Inflammatory macrophage (primary cell): ENCODE measurements around the gene SEC61A1.

ENCODE experiments used
- DNase-seq, 2 donors: peaks; one replicate each; pipeline ENCODE4 v3.0.0-alpha.2; 2020 to 2022

The SEC61A1 gene

GRCh38 chr3:128078322-128078721 is 26.1 kb downstream of the SEC61A1 start:
- DNase-seq = no peak

- DNase-seq = no peak
These were observed 26.6 kb downstream of the SEC61A1 start for GRCh38 chr3:128078875-128079274.

- no peak for DNase-seq
These were observed 27.6 kb downstream of the SEC61A1 start for GRCh38 chr3:128079823-128080222.

DNA sequence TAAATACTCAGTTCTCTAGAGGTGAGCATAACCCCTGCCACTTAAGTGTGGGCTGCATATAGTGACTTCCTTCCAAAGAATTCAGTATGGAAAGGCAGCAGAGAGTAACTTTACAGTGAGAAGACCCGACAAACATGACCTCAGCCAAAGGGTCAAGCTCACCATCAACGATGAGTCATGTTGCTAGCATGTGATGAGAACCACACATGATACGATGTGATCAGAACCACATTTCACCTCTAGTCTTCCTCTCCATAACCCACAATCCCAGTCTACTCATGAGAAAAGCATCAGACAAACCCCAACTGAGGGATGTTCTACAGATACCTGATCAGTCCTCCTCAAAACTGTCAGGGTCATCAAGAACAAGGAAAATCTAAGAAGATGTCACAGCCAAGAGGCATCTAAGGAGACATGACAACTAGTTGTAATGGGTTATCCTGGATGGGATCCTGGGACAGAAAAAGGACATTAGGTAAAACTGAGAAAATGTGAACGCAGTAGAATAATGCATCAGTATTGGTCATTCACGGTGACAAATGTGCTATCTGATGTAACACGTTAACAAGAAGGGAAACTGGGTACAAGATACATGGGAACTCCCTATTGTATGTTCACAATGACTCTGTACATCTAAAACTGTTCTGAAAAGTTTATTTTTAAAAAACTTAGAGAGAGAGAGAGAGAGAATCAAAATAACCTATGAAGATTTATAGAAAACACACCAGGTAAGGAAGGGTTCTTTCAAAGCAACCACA is 28.3 kb downstream of the SEC61A1 start:
- DNase-seq = peak; percentile 68 to 82

- DNase-seq = no peak
These were observed 29.0 kb downstream of the SEC61A1 start for GRCh38 chr3:128081226-128081625.

GRCh38 chr3:128081846-128082245 is 29.6 kb downstream of the SEC61A1 start:
- DNase-seq = peak in 1 of 2 donors; percentile 21

- DNase-seq = no peak
These were observed 30.3 kb downstream of the SEC61A1 start for GRCh38 chr3:128082546-128082945.

DNA sequence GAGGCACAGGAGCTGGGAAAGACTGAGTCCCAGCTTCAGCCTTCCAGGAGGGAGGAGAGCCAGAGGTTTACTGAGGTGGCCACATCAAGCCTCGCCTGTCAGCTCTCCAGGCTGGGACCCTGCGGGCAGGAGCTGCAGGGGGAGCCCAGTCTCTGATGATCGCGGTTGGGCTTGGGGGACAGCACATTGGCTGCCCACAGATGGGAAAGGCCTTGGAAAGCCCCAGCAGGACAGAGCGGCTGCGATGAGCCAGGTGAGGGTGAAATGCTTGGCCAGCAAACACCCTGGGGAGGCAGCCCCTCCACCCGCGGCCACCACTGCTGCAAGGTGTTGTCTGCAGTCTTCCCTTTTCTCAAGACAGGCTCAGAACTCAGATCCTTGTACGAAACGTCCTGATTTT is 31.2 kb downstream of the SEC61A1 start:
- no peak for DNase-seq

- no peak for DNase-seq
These were observed 31.9 kb downstream of the SEC61A1 start for GRCh38 chr3:128083980-128084674.

DNA sequence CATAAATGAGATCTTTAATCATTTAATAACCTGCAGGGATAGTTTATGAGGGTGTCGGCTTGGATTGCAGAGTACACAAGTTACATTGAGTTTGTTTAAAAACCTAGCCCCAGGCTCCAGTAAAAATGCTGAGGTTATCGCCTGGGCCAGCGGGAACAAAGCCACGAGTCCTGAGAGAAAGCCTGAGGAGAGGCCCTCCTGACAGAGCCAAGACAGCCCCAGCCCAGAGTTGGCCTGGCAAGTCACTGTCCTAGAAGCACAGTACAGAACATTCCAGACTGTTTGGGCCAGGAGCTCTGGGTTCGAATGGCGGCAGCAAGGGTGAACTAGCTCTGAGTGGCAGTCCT is 32.4 kb downstream of the SEC61A1 start:
- DNase-seq = no peak

GRCh38 chr3:128089135-128089534 is 36.9 kb downstream of the SEC61A1 start:
- no peak for DNase-seq

- no peak for DNase-seq
These were observed 39.3 kb downstream of the SEC61A1 start for GRCh38 chr3:128091586-128091985.

DNA sequence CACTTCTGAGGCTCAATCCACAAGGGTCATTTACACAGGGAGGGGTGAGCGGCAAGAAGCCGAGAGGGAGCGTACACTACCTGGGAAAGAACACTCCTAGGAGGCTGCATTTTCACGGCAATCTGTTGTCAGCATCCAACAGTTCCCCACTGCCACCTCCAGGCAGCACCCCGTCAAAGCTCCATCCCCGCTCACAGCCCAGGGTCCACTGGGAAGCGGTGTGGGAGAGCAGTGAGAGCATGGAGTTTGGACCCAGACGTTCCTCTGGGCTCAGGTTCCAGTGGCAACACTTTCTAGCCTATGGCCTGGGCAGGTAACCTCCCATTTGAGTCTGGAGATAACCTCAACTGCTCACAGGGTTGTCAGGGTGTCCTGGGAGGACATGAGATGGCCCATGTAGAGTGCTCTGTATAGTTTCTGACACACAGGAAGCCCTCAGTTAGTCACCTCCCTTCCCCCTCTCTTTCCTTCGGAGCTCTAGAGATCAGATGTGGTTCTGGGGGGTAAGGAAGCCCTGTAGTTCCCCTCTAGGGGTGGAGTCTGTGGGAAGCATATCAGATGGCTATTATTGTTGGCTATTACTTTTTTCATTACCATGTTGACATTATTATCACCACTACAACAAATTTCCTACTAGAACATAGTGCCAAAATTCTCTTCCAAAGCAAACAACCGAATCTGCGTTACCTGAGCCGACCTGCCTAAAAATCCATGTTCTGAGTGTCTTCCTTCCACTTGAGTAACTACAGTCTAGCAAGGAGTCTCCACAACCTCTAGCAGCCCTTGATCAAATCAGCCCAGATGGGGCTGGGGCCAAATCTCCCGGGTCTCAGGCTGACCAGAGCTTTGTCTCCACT is 42.3 kb downstream of the SEC61A1 start:
- DNase-seq = no peak

- DNase-seq = peak; percentile 65 to 78
These were observed 43.0 kb downstream of the SEC61A1 start for GRCh38 chr3:128095222-128095703.

DNA sequence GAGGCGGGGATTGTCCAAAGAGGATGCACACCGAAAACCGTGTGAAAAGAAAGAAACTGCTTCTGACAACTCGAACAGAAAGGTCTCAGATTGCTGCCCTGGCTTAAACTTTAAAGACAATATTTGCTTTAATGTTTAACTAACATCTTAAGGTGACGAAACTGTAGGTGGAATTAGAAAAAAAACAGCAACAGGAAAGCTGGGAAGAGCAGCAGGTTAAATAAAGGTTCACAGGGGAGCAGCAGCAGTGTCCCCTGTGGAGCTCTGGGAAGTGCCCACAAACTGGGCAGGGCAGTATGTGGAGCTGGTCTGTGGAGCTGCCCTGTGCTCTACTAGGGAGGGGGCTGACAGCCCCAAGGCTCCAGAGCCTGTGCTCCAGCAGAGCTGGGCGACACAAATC is 46.0 kb downstream of the SEC61A1 start:
- no peak for DNase-seq

DNA sequence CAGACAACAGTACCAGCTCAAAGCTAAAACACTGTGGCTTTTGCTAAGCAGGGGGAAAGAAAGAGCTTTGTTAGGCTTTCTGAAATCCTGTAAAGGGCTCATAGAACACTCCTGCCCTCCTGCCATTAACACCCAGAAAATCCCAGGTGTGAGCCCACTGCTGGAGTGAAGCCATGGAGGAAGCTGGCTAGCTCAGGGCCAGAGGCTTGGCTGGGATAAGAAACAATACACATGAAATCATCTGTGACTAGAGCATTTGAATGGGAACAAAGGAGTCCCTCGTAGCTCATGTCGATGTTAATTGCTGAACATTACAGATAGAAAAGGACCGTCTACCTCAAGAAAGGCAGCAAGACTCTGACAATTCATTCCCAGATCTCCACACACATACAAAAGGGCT is 47.9 kb downstream of the SEC61A1 start:
- no peak for DNase-seq

DNA sequence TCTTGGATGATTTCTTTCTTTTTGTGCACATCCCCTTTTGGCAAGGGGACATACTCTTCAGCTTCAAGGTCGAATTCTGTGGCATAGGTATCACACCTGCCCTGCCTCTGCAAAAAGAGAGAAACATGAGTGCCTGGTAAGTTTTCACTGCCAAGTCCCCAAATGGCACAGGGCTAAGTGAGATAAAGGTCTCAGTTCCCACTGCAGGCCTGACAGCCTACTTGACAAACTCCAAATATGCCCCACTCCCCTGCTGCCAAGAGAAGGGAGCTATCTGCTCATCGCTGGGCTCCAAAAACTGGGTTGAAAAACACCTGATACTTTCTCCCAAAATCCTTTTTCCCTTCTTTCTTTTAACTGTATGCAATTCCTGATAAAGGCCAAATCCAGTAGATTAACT is 48.4 kb downstream of the SEC61A1 start:
- no peak for DNase-seq

DNA sequence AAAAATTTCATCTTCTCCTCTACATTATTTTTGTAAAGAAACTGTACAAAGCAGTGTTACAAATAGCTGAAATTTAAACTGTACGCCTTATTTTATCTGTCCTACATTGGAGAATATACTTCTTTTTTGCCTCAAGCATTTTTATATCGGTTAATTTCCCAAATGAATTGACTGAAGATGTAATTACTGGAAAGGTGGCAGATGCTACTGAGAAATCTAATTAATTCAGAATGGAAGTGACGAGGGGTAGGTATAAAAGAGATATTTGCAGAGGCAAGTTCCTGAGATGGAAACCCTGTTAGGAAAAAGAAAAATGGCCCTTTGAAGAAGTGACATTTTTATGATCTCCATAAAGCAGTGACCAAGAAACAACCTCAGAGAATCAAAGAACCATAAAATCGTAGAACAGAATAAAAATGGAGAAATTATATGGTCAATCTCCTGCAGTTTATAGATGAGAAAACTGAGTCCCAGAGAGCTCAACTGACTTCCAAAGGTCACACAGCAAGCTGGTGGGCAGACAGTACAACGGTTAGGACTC is 51.0 kb downstream of the SEC61A1 start:
- no peak for DNase-seq

- DNase-seq = no peak
These were observed 55.6 kb downstream of the SEC61A1 start for GRCh38 chr3:128107834-128108233.

GRCh38 chr3:128111147-128111546 is 58.9 kb downstream of the SEC61A1 start:
- DNase-seq = no peak

GRCh38 chr3:128112357-128112968 is 60.2 kb downstream of the SEC61A1 start:
- DNase-seq = no peak
